Right lobe of liver (tissue), 6 donors: ENCODE measurements around the gene ERCC6L. TPM values are rescaled to one million over a fixed set of nuclear protein-coding genes. Genes with fewer than 3 reads are reported as not detected.

ENCODE experiments used
- ATAC-seq, 4 donors: fragments of 200-7000 bp; cut with Tn5 transposase; one replicate each; pipeline ENCODE4 v1.9.1; 2020; ENCODE audit warnings: mild to moderate bottlenecking in 4 of 4, moderate library complexity in 4 of 4
- DNase-seq, 3 donors: peaks; one replicate each; pipeline ENCODE4 v3.0.0-alpha.2; 2020
- H3K27ac ChIP-seq, 3 donors: fragments of 200-600 bp; one replicate each; pipeline ENCODE4 v1.8.0; 2022
- H3K27me3 ChIP-seq, 2 donors: fragments of 200-600 bp; one replicate each; pipeline ENCODE4 v1.8.0; 2022
- H3K36me3 ChIP-seq, 4 donors: fragments of 200-600 bp; sonication (generic) in 1 of 4; one replicate each; pipeline versions ENCODE4 v1.5.1 to v1.8.0; 2017 to 2022; ENCODE audit warnings: control low read depth in 1 of 4
- H3K4me1 ChIP-seq, 4 donors: fragments of 200-600 bp; sonication (generic) in 1 of 4; one replicate each; pipeline versions ENCODE4 v1.5.1 to v1.8.0; 2017 to 2022; ENCODE audit warnings: control low read depth in 1 of 4
- H3K4me3 ChIP-seq, 3 donors: fragments of 200-600 bp; one replicate each; pipeline ENCODE4 v1.8.0; 2022
- H3K9me3 ChIP-seq, 4 donors: fragments of 200-600 bp; sonication (generic) in 1 of 4; one replicate each; pipeline versions ENCODE4 v1.5.1 to v1.8.0; 2017 to 2022; ENCODE audit warnings: control low read depth in 1 of 4
- POLR2A ChIP-seq: fragments of 450-650 bp; IDR thresholded peaks from one replicate; pipeline ENCODE4 v1.6.1; 2017; ENCODE audit warnings: antibody characterized with exemption, mild to moderate bottlenecking
- WGBS: methylation state at CpG from one replicate; pipeline ENCODE4 v1.1.6; 2018; ENCODE audit warnings: low coverage, low lambda C conversion rate; ENCODE audit not compliant: insufficient coverage; ENCODE audit errors: missing lambda C conversion rate; 5-methylcytosine and 5-hydroxymethylcytosine counted together
- intact Hi-C, 2 donors: fragments of 100-400 bp; cut with DNase I; formaldehyde crosslinking; loops; one replicate each; pipeline versions ENCODE4 v1.11.2 to v1.14.1; 2022
- total RNA-seq, 6 experiments: library from RNA; depleted of rRNA in 2 of 6; stranded (reverse); fragments of >200 nt in 2 of 6; fragmentation: NEBNext Ultra II Directional in 3 of 6; extraction: Animal tissue kit (Norgen Biotek cat#: 25700) in 3 of 6; gene quantifications; one replicate each; pipeline versions ENCODE4 v1.1.0 to v1.2.4, GENCODE V29; 2016 to 2023
- TF ChIP-seq, protein P1 (sequence below), 4 donors: fragments of 200-600 bp in 3 of 4; fragments of 450-650 bp in 1 of 4; IDR thresholded peaks; one replicate each; pipeline versions ENCODE4 v1.5.1 to v1.8.0; 2016 to 2022; ENCODE audit warnings: antibody characterized with exemption in 4 of 4, mild to moderate bottlenecking in 2 of 4
- donor health status: DM: no; HTN: yes; CAD: no.
- donor health status: DM: no; HTN: no; CAD: no.
- donor health status: DM: no; HTN: no; CAD: no.
- donor health status: DM: no; HTN: yes; CAD: no.
- donor health status: DM: no; HTN: yes; CAD: no.

The ERCC6L gene
- total RNA-seq, 6 experiments from 2014 or later: 0.09 to 0.62 (median 0.30) TPM; not detected in 2

DNA sequence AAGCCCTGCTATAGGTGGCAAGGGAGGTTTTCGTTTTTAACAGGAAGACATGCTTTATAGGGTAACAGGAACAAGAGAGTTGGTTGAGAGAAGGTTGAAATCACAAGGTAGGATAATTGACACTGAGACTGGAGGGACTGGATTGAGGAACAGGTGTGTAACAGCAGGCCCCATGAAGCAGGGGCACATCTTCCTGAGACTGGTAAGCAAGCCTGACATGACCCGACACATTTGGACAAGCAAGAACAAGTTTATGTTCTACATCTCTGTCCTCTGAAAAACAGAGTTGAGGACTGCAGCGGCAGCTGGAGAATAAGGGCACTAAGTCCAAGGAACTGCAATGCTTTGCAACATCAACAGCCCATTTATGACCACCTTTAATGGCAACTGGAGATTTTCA is 33.0 kb upstream of the ERCC6L start:
- Histone ChIP-seq H3K36me3 (peaks cover 15 to 75% (median 49%) of the 10 kb centered on the region in 4 donors), H3K4me1 (peaks cover 0 to 7% (median 3%) of the 10 kb centered on the region in 4 donors), H3K9me3 (no peaks in the 10 kb centered on the region), H3K4me3 (no peak overlapping the region), H3K27ac (no peak overlapping the region), H3K27me3 (no peaks in the 10 kb centered on the region)
- ATAC-seq (no peak), DNase-seq (no peak)
- intact Hi-C loops: no loop called here
- no peak for TF ChIP-seq POLR2A
- TF ChIP-seq, protein P1, sequence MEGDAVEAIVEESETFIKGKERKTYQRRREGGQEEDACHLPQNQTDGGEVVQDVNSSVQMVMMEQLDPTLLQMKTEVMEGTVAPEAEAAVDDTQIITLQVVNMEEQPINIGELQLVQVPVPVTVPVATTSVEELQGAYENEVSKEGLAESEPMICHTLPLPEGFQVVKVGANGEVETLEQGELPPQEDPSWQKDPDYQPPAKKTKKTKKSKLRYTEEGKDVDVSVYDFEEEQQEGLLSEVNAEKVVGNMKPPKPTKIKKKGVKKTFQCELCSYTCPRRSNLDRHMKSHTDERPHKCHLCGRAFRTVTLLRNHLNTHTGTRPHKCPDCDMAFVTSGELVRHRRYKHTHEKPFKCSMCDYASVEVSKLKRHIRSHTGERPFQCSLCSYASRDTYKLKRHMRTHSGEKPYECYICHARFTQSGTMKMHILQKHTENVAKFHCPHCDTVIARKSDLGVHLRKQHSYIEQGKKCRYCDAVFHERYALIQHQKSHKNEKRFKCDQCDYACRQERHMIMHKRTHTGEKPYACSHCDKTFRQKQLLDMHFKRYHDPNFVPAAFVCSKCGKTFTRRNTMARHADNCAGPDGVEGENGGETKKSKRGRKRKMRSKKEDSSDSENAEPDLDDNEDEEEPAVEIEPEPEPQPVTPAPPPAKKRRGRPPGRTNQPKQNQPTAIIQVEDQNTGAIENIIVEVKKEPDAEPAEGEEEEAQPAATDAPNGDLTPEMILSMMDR (IDR thresholded peaks at IDR 0.05): no peak
- 91% methylated on average over 3 of the region's 3 CpGs for WGBS

DNA sequence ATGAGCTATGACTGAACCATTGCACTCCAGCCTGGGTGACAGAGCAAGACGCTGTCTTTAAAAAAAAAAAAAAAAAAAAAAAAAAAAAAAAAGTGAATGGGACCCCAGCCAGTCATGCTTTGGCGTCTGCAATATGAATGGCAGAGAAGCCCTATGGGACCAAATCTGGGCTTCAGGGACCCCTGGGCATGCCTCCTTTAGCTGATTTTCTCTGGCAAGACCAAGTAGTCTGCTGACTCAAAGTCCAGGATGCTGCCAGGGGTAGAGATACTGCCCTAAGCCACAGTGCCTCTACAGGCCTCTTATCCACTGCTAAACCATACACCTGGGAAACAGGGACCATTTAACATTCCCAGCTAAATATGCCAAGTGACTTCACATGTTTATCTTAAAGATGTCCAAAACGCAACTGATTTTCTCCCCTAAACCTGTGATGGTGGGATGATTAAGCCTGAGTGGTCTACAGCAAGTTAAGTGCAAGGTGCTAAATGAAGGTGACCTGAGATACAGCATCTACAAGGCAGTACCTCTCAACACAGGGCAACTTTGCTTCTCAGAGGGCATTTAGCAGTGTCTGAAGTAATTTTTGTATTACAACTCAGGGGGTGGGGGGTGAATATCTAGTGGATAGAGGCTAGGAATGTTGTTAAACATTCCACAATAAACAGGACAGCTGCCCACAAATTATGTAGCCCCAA is 32.4 kb upstream of the ERCC6L start:
- no peak for DNase-seq
- Histone ChIP-seq H3K9me3 (no peaks in the 10 kb centered on the region), H3K4me3 (no peak overlapping the region), H3K27ac (no peak overlapping the region), H3K27me3 (no peaks in the 10 kb centered on the region), H3K36me3 (peaks cover 15 to 75% (median 49%) of the 10 kb centered on the region in 4 donors), H3K4me1 (peaks cover 0 to 7% (median 3%) of the 10 kb centered on the region in 4 donors)
- no peak for ATAC-seq
- TF ChIP-seq, protein P1 (IDR thresholded peaks at IDR 0.05): no peak
- TF ChIP-seq POLR2A: no peak
- 64% methylated on average over 2 of the region's 3 CpGs for WGBS
- intact Hi-C loops: no loop called here

DNA sequence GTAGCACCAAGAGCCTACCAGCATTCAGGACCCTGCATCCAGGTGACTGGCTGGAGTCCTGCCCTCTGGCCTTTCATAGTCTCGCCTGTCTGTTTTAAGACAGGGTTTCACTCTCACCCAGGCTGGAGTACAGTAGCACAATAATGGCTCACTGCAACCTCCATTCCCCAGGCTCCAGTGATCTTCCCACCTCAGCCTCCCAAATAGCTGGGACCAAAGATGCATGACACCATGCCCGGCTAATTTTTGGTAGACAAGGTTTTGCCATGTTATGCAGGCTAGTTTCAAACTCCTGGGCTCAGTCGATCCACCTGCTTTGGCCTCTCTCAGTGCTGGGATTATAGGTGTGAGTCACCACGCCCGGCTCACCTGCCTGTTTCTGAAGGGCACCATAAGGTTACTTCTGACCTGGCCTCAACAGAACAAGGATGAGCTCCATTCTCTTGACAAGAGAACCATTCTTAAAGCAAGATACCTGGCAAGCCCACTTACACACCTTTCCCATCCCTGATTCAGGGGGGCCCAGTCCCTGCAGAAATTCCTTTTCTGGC is 31.6 kb upstream of the ERCC6L start:
- no peak overlapping the region for H3K4me3 ChIP-seq
- no peaks in the 10 kb centered on the region for H3K27me3 ChIP-seq
- no peak overlapping the region for H3K27ac ChIP-seq
- no peaks in the 10 kb centered on the region for H3K4me1 ChIP-seq
- TF ChIP-seq, protein P1 (IDR thresholded peaks at IDR 0.05): no peak
- no peak for TF ChIP-seq POLR2A
- no peaks in the 10 kb centered on the region for H3K9me3 ChIP-seq
- H3K36me3 ChIP-seq: peaks cover 15 to 74% (median 48%) of the 10 kb centered on the region in 4 donors
- DNase-seq: no peak
- intact Hi-C loops: no loop called here
- WGBS: 70% methylated on average over 2 of the region's 5 CpGs
- no peak for ATAC-seq

DNA sequence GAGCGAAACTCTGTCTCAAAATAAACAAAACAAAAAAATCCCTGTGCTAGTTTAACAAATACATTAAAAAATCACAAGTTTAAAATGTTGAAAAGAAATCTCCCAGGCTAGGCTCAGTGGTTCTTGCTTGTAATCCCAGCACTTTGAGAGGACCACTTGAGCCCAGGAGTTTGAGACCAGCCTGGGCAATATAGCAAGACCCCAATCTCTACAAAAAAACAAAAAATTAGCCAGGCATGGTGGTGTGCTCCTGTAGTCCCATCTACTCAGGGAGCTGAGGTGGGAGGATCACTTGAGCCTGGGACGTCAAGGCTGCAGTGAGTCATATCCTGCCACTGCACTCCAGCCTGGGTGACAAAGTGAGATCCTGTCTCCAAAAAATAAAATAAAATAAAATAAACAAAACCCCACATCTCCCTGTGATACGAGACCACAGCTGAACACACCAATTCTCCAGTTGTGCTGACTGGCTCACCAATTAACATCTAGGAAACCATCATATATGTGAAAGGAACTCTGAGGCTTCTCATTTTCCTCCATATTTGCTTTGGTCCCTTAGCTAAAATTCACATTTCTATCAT is 30.9 kb upstream of the ERCC6L start:
- DNase-seq (no peak), ATAC-seq (peak in 1 of 4 donors; percentile 64)
- no peaks in the 10 kb centered on the region for H3K4me1 ChIP-seq
- no peaks in the 10 kb centered on the region for H3K27me3 ChIP-seq
- no peaks in the 10 kb centered on the region for H3K9me3 ChIP-seq
- peaks cover 14 to 67% (median 45%) of the 10 kb centered on the region in 4 donors for H3K36me3 ChIP-seq
- H3K4me3 ChIP-seq: no peak overlapping the region
- intact Hi-C loops: no loop called here
- WGBS: 58% methylated on average over 3 of the region's 3 CpGs
- TF ChIP-seq POLR2A: no peak
- TF ChIP-seq, protein P1 (IDR thresholded peaks at IDR 0.05): no peak
- no peak overlapping the region for H3K27ac ChIP-seq
